Sigmoid colon (tissue), 7 donors: ENCODE results near the gene GTF3A. TPM values are rescaled to one million over a fixed set of nuclear protein-coding genes. Genes with fewer than 3 reads are reported as not detected.
A peak's percentile ranks its signal among the peaks of the same experiment; 100 is the strongest.

Source experiments
- DNase-seq: peaks from one replicate; pipeline ENCODE4 v3.0.0-alpha.2; 2019
- H3K27ac ChIP-seq, 4 donors: fragments of 200-600 bp; sonication (generic); one replicate each; pipeline ENCODE4 v1.5.1; 2016 to 2019; ENCODE audit warnings: mild to moderate bottlenecking in 1 of 4
- H3K27me3 ChIP-seq, 3 donors: fragments of 200-600 bp; sonication (generic); one replicate each; pipeline ENCODE4 v1.5.1; 2019; ENCODE audit warnings: mild to moderate bottlenecking in 1 of 3
- H3K36me3 ChIP-seq, 4 donors: fragments of 200-600 bp; sonication (generic); one replicate each; pipeline ENCODE4 v1.5.1; 2016 to 2019
- H3K4me1 ChIP-seq, 4 donors: fragments of 200-600 bp; sonication (generic); one replicate each; pipeline ENCODE4 v1.5.1; 2017 to 2019
- H3K4me3 ChIP-seq, 4 donors: fragments of 200-600 bp; sonication (generic); one replicate each; pipeline ENCODE4 v1.5.1; 2017 to 2019; ENCODE audit warnings: mild to moderate bottlenecking in 2 of 4, moderate library complexity in 1 of 4
- H3K9me3 ChIP-seq, 4 donors: fragments of 200-600 bp in 3 of 4; sonication (generic) in 3 of 4; one replicate each; pipeline versions ENCODE4 v1.5.1 to v1.6.1; 2013 to 2019
- CTCF ChIP-seq, 4 experiments: fragments of 450-650 bp in 3 of 4; fragments of 200-600 bp in 1 of 4; IDR thresholded peaks; one replicate each; pipeline ENCODE4 v1.5.1; 2016 to 2019; ENCODE audit warnings: antibody characterized with exemption in 4 of 4, mild to moderate bottlenecking in 3 of 4, moderate library complexity in 2 of 4
- EP300 ChIP-seq, 4 donors: sonication (generic); formaldehyde crosslinking; IDR thresholded peaks; one replicate each; pipeline ENCODE4 v1.6.1; 2017; ENCODE audit warnings: antibody characterized with exemption in 4 of 4
- POLR2A ChIP-seq, 2 donors: fragments of 450-650 bp; IDR thresholded peaks; one replicate each; pipeline ENCODE4 v1.6.1; 2016; ENCODE audit warnings: antibody characterized with exemption in 2 of 2, mild to moderate bottlenecking in 2 of 2, moderate library complexity in 2 of 2
- POLR2AphosphoS5 ChIP-seq, 4 donors: sonication (generic); formaldehyde crosslinking; IDR thresholded peaks; one replicate each; pipeline ENCODE4 v1.6.1; 2017; ENCODE audit warnings: antibody characterized with exemption in 4 of 4
- WGBS, 2 donors: extraction: QIAGEN DNeasy Blood & Tissue Kit; methylation state at CpG; one replicate each; pipeline ENCODE4 v1.1.7; 2013; 5-methylcytosine and 5-hydroxymethylcytosine counted together
- intact Hi-C: fragments of 100-400 bp; cut with DNase I; formaldehyde crosslinking; loops from one replicate; pipeline ENCODE4 v1.15.1; 2023
- polyA plus RNA-seq, 3 donors: library from polyadenylated mRNA; stranded (reverse); fragments of 200-250 nt; gene quantifications; one replicate each; pipeline ENCODE4 v1.2.3, GENCODE V29; 2013
- total RNA-seq, 4 donors: library from RNA; depleted of rRNA; stranded (reverse); fragments of >200 nt; gene quantifications; one replicate each; pipeline ENCODE4 v1.1.0, GENCODE V29; 2016
- donor health status: healthy with polysubstance abuse.
- donor health status: Bipolar disorder and iron deficiency.
- donor health status: healthy.

Gene GTF3A
- total RNA-seq (100 to 1,000 TPM; 135 to 172 (median 154) TPM), polyA plus RNA-seq (100 to 1,000 TPM in 1 of 3 donors, 10 to 100 TPM in 2; 76.3 to 113 (median 87.1) TPM)

GRCh38 chr13:27424246-27425157 is at the start of gene GTF3A:
TSS of gene GTF3A (plus strand) at chr13:27424619.
- peak within 1 kb of the TSS; percentile 58 to 89 (median 84) for H3K4me3 ChIP-seq
- 1 to 5% methylated on average over 85 of the region's 85 CpGs for whole genome bisulfite sequencing, 2 donors
- H3K9me3 ChIP-seq, result no peaks in the 10 kb centered on the region
- TF ChIP-seq POLR2AphosphoS5 (IDR thresholded peaks at IDR 0.05) (peak; percentile 87 to 96 (median 91)), CTCF (IDR thresholded peaks at IDR 0.05) (no peak), POLR2A (IDR thresholded peaks at IDR 0.05) (peak; percentile 58 to 70), EP300 (IDR thresholded peaks at IDR 0.05) (no peak)
- peak; percentile 89 for DNase-seq
- intact Hi-C loops, result loop anchor here (1.0 to 10.0 kb wide), 6 partner anchors 26 to 440 kb away; partner anchors contain the start of genes LNX2, MTIF3, POLR1D and RASL11A
- H3K36me3 ChIP-seq, result peaks cover 0 to 19% (median 4%) of the 10 kb centered on the region in 4 donors
- H3K4me1 ChIP-seq, result peaks cover 0 to 38% (median 33%) of the 10 kb centered on the region in 4 donors
- H3K27me3 ChIP-seq, result no peaks in the 10 kb centered on the region
- peak within 1 kb of the TSS; percentile 85 to 91 (median 91) for H3K27ac ChIP-seq

- peaks cover 0 to 27% (median 0%) of the 10 kb centered on the region in 3 donors for H3K27me3 ChIP-seq
- intact Hi-C loops, result loop anchor here (1.0 to 5.0 kb wide), 4 partner anchors 48 to 608 kb away; partner anchors contain the start of gene GTF3A
- peak; percentile 78 for DNase-seq
- H3K4me1 ChIP-seq, result peaks cover 0 to 10% (median 6%) of the 10 kb centered on the region in 4 donors
- 0 to 1% methylated on average over 7 of the region's 7 CpGs for WGBS, 2 donors
- H3K27ac ChIP-seq, result no peak overlapping the region
- no peaks in the 10 kb centered on the region for H3K36me3 ChIP-seq
- TF ChIP-seq POLR2AphosphoS5 (IDR thresholded peaks at IDR 0.05) (no peak), EP300 (IDR thresholded peaks at IDR 0.05) (no peak), CTCF (IDR thresholded peaks at IDR 0.05) (peak; percentile 50 to 74 (median 71)), POLR2A (IDR thresholded peaks at IDR 0.05) (no peak)
- no peaks in the 10 kb centered on the region for H3K9me3 ChIP-seq
- H3K4me3 ChIP-seq, result no peak overlapping the region
Measured at GRCh38 chr13:27374650-27375049, 49.8 kb upstream of the GTF3A start.

GRCh38 chr13:27375686-27376326 is 48.6 kb upstream of the GTF3A start:
- intact Hi-C loops, result loop anchor here (5.0 kb wide), 3 partner anchors 46 to 606 kb away; partner anchors contain the start of gene GTF3A
- WGBS, 2 donors, result 65 to 67% methylated on average over 15 of the region's 15 CpGs

More at GRCh38 chr13:27375686-27376326, 48.6 kb upstream of the GTF3A start:
- Histone ChIP-seq H3K9me3 (no peaks in the 10 kb centered on the region), H3K27me3 (peaks cover 0 to 27% (median 0%) of the 10 kb centered on the region in 3 donors), H3K4me3 (no peak overlapping the region), H3K36me3 (no peaks in the 10 kb centered on the region), H3K4me1 (peaks cover 0 to 10% (median 6%) of the 10 kb centered on the region in 4 donors), H3K27ac (no peak overlapping the region)
- DNase-seq, result peak; percentile 74
- TF ChIP-seq EP300 (IDR thresholded peaks at IDR 0.05) (no peak), CTCF (IDR thresholded peaks at IDR 0.05) (peak; percentile 37 to 81 (median 74))
